K562 (cell line): ENCODE measurements around the gene TRAK1. TPM values are rescaled to one million over a fixed set of nuclear protein-coding genes. Genes with fewer than 3 reads are reported as not detected.

ENCODE experiments used
- ATAC-seq: fragments of 200-7000 bp; cut with Tn5 transposase; 3 replicates; pipeline ENCODE4 v1.9.1; 2020; ENCODE audit warnings: moderate library complexity
- BruUV-seq: library from RNA; stranded (reverse); fragments of 400-500 nt; replicated peaks from 2 replicates; lab custom pipeline; 2021; lab: Mats Ljungman, UMichigan
- CTCF ChIA-PET: fragments of 300-600 bp; formaldehyde crosslinking; extraction: SDS; loops from one replicate; lab custom pipeline; 2021; ENCODE audit warnings: low intra/inter-chr PET ratio; lab: Yijun Ruan, JAX
- POLR2A ChIA-PET: fragments of 300-600, 350-650 bp; sonication (Branson Sonifier 250); formaldehyde crosslinking; extraction: SDS; loops from one replicate; lab custom pipeline; 2021; ENCODE audit warnings: antibody characterized with exemption, inconsistent platforms; lab: Yijun Ruan, JAX
- DNase-seq, 4 experiments: peaks; one replicate each; pipeline versions ENCODE4 v3.0.0 to v3.0.0-alpha.2; 2011 to 2018; ENCODE audit warnings: low spot score in 3 of 4, mixed read lengths in 3 of 4; ENCODE audit errors: extremely low read depth in 1 of 4
- FAIRE-seq: peaks from 2 replicates; lab custom pipeline; 2011; peaks lifted over from hg19 to GRCh38; lab: Jason Lieb, UNC
- H2AFZ ChIP-seq: 2 replicates; pipeline ENCODE4 v1.6.0; 2011; ENCODE audit warnings: low read depth, low read length, control low read depth, inconsistent platforms
- H3K27ac ChIP-seq: fragments of 200-600 bp; 3 replicates; pipeline ENCODE4 v1.8.0; 2011; ENCODE audit warnings: low read depth, mild to moderate bottlenecking, control low read depth, inconsistent platforms, low read length, moderate library complexity, mixed read lengths; ENCODE audit errors: extremely low read depth
- H3K27me3 ChIP-seq, 2 experiments: fragments of 300-600 bp in 1 of 2; 2 replicates in 1 of 2; 3 replicates in 1 of 2; pipeline versions ENCODE4 v1.6.0 to v1.8.0; 2011; ENCODE audit warnings: inconsistent platforms in 2 of 2, low read length in 2 of 2, mild to moderate bottlenecking in 1 of 2, mixed read lengths in 1 of 2, moderate library complexity in 1 of 2; ENCODE audit not compliant: control insufficient read depth in 2 of 2, insufficient read depth in 2 of 2
- H3K36me3 ChIP-seq: fragments of 300-600 bp; 3 replicates; pipeline ENCODE4 v1.8.0; 2011; ENCODE audit warnings: mild to moderate bottlenecking, low read length, inconsistent platforms; ENCODE audit not compliant: control insufficient read depth, insufficient read depth
- H3K4me1 ChIP-seq, 2 experiments: fragments of 200-600 bp in 1 of 2; replicated peaks in 1 of 2; 2 replicates in 1 of 2; 3 replicates in 1 of 2; pipeline versions ENCODE4 v1.5.1 to v1.8.0; 2011; ENCODE audit warnings: inconsistent platforms in 2 of 2, low read length in 2 of 2, mild to moderate bottlenecking in 1 of 2, mixed read lengths in 1 of 2, moderate library complexity in 1 of 2; ENCODE audit not compliant: control insufficient read depth in 2 of 2, insufficient read depth in 2 of 2
- H3K4me2 ChIP-seq: 2 replicates; pipeline ENCODE4 v1.6.1; 2011; ENCODE audit warnings: low read length, control low read depth, inconsistent platforms, mixed read lengths; ENCODE audit not compliant: insufficient read depth
- H3K4me3 ChIP-seq: fragments of 200-600 bp; sonication (generic), shearing (Covaris generic); 2 replicates; pipeline ENCODE4 v1.5.1; 2016; ENCODE audit warnings: control low read depth, inconsistent platforms
- H3K79me2 ChIP-seq: fragments of 200-600 bp; 3 replicates; pipeline ENCODE4 v1.8.0; 2011; ENCODE audit warnings: low read length, inconsistent platforms; ENCODE audit not compliant: control insufficient read depth, insufficient read depth
- H3K9ac ChIP-seq, 2 experiments: 2 replicates each; pipeline versions ENCODE4 v1.6.0 to v1.6.1; 2011; ENCODE audit warnings: low read depth in 2 of 2, low read length in 2 of 2, control low read depth in 1 of 2, inconsistent platforms in 1 of 2, mild to moderate bottlenecking in 1 of 2, mixed read lengths in 1 of 2; ENCODE audit not compliant: insufficient read depth in 1 of 2
- H3K9me1 ChIP-seq: one replicate; pipeline ENCODE4 v1.6.0; 2011; ENCODE audit warnings: inconsistent platforms, mild to moderate bottlenecking, low read length, moderate library complexity; ENCODE audit not compliant: control insufficient read depth, insufficient read depth
- H3K9me3 ChIP-seq: replicated peaks from 2 replicates; pipeline ENCODE4 v1.5.1; 2011; ENCODE audit warnings: low read depth, low read length, inconsistent platforms; ENCODE audit not compliant: control insufficient read depth, insufficient read depth
- H4K20me1 ChIP-seq: replicated peaks from 2 replicates; pipeline ENCODE4 v1.6.1; 2011; ENCODE audit warnings: low read length, inconsistent platforms, mixed read lengths; ENCODE audit not compliant: control insufficient read depth, insufficient read depth
- BHLHE40 ChIP-seq: IDR thresholded peaks from 2 replicates; pipeline ENCODE4 v1.6.1; 2011; ENCODE audit warnings: low read length, improper control_type of control experiment
- COPS2 ChIP-seq: fragments of 450-650 bp; conservative IDR thresholded peaks from 2 replicates; pipeline ENCODE4 v1.6.1; 2016; ENCODE audit warnings: mild to moderate bottlenecking, moderate library complexity
- HNRNPLL ChIP-seq: fragments of 200-400 bp; formaldehyde crosslinking; IDR thresholded peaks from 2 replicates; pipeline ENCODE4 v1.6.1; 2017; ENCODE audit warnings: low read length, low read depth, mild to moderate bottlenecking; ENCODE audit not compliant: poor library complexity, severe bottlenecking
- LEF1 ChIP-seq: fragments of 450-650 bp; IDR thresholded peaks from 2 replicates; pipeline ENCODE4 v1.6.1; 2016; ENCODE audit warnings: mild to moderate bottlenecking
- MAFG ChIP-seq: fragments of 450-650 bp; conservative IDR thresholded peaks from 2 replicates; pipeline ENCODE4 v1.6.1; 2016; ENCODE audit warnings: missing genetic modification characterization, missing compliant biosample characterization
- RBM14 ChIP-seq: fragments of 200-400 bp; formaldehyde crosslinking; IDR thresholded peaks from 2 replicates; pipeline ENCODE4 v1.6.1; 2018; ENCODE audit warnings: low read depth, mild to moderate bottlenecking, low read length, moderate library complexity, borderline replicate concordance; ENCODE audit not compliant: insufficient read depth
- RBM15 ChIP-seq: fragments of 200-400 bp; formaldehyde crosslinking; IDR thresholded peaks from 2 replicates; pipeline ENCODE4 v1.6.1; 2018; ENCODE audit warnings: mild to moderate bottlenecking, low read length, moderate library complexity; ENCODE audit not compliant: insufficient read depth
- ZKSCAN3 ChIP-seq: fragments of 250-450 bp; sonication (Bioruptor Pico); IDR thresholded peaks from 2 replicates; pipeline ENCODE4 v1.4.0; 2020
- ZNF584 ChIP-seq: fragments of 200-800 bp; sonication (Bioruptor generic); IDR thresholded peaks from 2 replicates; pipeline ENCODE4 v1.6.1; 2016; ENCODE audit warnings: low read depth, mild to moderate bottlenecking, missing genetic modification characterization, missing compliant biosample characterization
- WGBS: fragments of 100-300 bp; shearing (Covaris generic); methylation state at CpG from one replicate; pipeline ENCODE4 v1.1.6; 2016; ENCODE audit warnings: low coverage, mixed read lengths; ENCODE audit not compliant: insufficient coverage; ENCODE audit errors: missing lambda C conversion rate; 5-methylcytosine and 5-hydroxymethylcytosine counted together
- in situ Hi-C: fragments of 300-500 bp; cut with MboI; formaldehyde crosslinking; loops from 4 replicates; pipeline ENCODE4 v1.15.0; 2018; ENCODE audit warnings: inconsistent platforms, mixed read lengths
- intact Hi-C: fragments of 100-400 bp; cut with micrococcal nuclease; formaldehyde crosslinking; loops from 2 replicates; pipeline ENCODE4 v1.14.2; 2022
- polyA plus RNA-seq, 8 experiments: library from polyadenylated mRNA; depleted of rRNA in 4 of 8; stranded (reverse) in 5 of 8; unstranded in 3 of 8; fragments of >200 nt; fragmentation: Nextera tagmentation in 2 of 8; fragmentation: Illumina TruSeq in 1 of 8; extraction: Ambion mirVana in 2 of 8; extraction: Trizol in 1 of 8; gene quantifications; 2 replicates each; pipeline versions ENCODE4 v1.2.1 to v1.2.3, GENCODE V29; 2011 to 2014; ENCODE audit warnings: inconsistent platforms in 1 of 8, missing spikeins in 1 of 8
- total RNA-seq, 7 experiments: library from RNA; depleted of rRNA in 6 of 7; stranded (reverse); fragments of >200 nt in 6 of 7; fragmentation: Illumina TruSeq in 2 of 7; extraction: Trizol in 2 of 7; gene quantifications; 2 replicates each; pipeline versions ENCODE4 v1.2.1 to v1.2.3, GENCODE V29; 2011 to 2021; ENCODE audit warnings: low replicate concordance in 1 of 7
- TF ChIP-seq, protein P1 (sequence below): fragments of 450-650 bp; IDR thresholded peaks from 2 replicates; pipeline ENCODE4 v1.6.1; 2016; ENCODE audit warnings: borderline replicate concordance

TRAK1 gene
- total and polyA plus RNA-seq, 9 of the 15 experiments (the other 6 are each of a cell fraction or from before 2014, with no cell fraction given) = 5.3 to 28.5 (median 17.5) TPM

DNA sequence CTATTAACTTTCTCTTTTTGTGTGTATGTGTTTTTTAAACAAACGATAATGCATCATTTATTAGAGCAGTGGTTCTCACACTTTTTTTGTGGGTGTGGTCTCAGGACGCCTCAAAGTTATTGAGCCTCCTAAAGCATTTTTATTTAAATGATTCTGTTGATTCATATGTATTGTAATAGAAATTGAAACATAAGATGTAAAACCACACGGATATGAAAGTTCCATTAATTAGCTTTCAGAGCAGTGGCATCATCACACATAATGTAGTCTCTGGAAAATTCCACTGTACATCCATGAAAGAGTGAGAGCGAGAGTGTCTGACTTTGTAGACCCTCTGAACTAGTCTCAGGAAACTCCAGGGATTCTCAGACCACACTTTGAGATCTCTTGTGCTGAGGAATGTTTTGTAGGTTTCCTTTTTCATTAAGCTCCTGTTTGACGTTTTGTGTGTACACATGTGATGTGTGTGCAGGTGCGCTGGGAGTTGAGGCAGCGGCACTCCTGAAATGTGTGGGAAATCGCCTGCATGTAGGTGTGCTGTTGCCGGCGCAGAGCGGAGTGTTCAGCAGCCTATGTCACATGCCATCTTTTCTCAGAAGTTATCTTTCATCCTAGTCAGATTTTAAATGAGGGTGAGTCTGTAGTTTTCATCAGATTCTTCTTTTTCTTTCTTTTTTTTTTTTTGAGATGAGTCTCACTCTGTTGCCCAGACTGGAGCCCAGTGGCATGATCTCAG, 5.3 kb upstream of the TRAK1 start:
- H3K4me1 ChIP-seq = peaks cover 3 to 5% of the 10 kb centered on the region in 2 experiments; a peak in 3 of 5 replicates

DNA sequence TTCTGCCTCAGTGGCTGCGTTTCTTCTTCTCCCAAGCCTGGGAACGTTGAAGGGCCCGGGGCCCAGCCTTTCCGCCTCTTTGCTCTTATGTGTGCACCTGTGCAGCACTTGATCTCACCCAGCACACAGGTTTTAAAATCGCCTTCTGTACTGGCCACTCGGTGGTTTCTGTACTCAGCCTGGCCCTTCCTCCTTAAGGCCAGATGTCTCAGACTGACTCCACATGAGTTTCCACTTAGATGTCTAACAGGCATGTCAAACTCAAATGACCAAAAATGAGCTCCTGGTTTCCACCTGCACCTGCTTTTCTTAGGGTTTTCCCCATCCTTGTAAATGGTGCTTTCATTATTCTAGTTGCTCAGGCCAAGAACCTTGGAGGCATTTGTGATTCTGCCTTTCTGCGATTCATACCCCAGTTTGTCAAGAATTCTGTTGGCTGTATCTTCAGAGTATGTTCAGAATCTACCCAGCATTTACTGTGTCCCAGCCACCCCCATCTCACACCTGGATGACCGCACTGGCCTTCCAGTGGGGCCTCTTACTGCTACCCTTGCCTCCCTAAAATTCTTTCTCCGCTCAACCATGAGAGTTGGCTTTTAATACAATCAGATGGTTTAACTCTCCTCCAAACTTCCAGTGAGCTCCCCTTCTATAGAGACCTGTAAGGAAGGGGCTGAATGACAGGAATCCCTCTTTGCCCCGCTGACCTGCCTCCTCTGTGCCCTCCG, 2.2 kb upstream of the TRAK1 start:
- H3K27me3 ChIP-seq = no peaks in the 10 kb centered on the region
- H3K9me3 ChIP-seq = no peaks in the 10 kb centered on the region
- peaks cover 5% of the 10 kb centered on the region; the same call in 1 of the 3 replicates for H3K79me2 ChIP-seq
- no peak overlapping the region for H3K4me2 ChIP-seq
- H4K20me1 ChIP-seq = no peaks in the 10 kb centered on the region; the same call in 1 of the 2 replicates
- ATAC-seq = no peak
- H3K9ac ChIP-seq = no peak overlapping the region
- ChIA-PET POLR2A (no interaction called here), CTCF (no interaction called here)
- peaks cover 3 to 5% of the 10 kb centered on the region in 2 experiments; a peak in 3 of 5 replicates for H3K4me1 ChIP-seq
- no peak overlapping the region for H3K4me3 ChIP-seq
- TF ChIP-seq MAFG (tag) (no peak), HNRNPLL (no peak), RBM14 (no peak), ZNF584 (CRISPR knock-in tag) (no peak), BHLHE40 (no peak), ZKSCAN3 (no peak), RBM15 (no peak)
- TF ChIP-seq, protein P1, sequence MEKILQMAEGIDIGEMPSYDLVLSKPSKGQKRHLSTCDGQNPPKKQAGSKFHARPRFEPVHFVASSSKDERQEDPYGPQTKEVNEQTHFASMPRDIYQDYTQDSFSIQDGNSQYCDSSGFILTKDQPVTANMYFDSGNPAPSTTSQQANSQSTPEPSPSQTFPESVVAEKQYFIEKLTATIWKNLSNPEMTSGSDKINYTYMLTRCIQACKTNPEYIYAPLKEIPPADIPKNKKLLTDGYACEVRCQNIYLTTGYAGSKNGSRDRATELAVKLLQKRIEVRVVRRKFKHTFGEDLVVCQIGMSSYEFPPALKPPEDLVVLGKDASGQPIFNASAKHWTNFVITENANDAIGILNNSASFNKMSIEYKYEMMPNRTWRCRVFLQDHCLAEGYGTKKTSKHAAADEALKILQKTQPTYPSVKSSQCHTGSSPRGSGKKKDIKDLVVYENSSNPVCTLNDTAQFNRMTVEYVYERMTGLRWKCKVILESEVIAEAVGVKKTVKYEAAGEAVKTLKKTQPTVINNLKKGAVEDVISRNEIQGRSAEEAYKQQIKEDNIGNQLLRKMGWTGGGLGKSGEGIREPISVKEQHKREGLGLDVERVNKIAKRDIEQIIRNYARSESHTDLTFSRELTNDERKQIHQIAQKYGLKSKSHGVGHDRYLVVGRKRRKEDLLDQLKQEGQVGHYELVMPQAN = no peak
- in situ Hi-C loops = loop anchor here (25.0 kb wide), 1 partner anchor 177 kb away; no protein-coding TSS in a partner anchor
- H3K27ac ChIP-seq = no peak overlapping the region
- H3K36me3 ChIP-seq = peaks cover 17% of the 10 kb centered on the region; the same call in 2 of the 3 replicates
- H2AFZ ChIP-seq = no peak overlapping the region
- no peaks in the 10 kb centered on the region for H3K9me1 ChIP-seq
- 82% methylated on average over 10 of the region's 11 CpGs for WGBS
- intact Hi-C loops = no loop called here
- FAIRE-seq = no peak
- no TSS peak for BruUV-seq
- DNase-seq = no peak

More for the DNA sequence above, 5.3 kb upstream of the TRAK1 start:
- intact Hi-C loops = no loop called here
- Histone ChIP-seq H3K27ac (no peak overlapping the region), H3K79me2 (peaks cover 5% of the 10 kb centered on the region; the same call in 2 of the 3 replicates), H3K4me2 (no peak overlapping the region), H4K20me1 (no peaks in the 10 kb centered on the region; the same call in 1 of the 2 replicates), H3K27me3 (no peaks in the 10 kb centered on the region), H3K9me3 (no peaks in the 10 kb centered on the region), H2AFZ (no peak overlapping the region), H3K9me1 (no peaks in the 10 kb centered on the region), H3K4me3 (no peak overlapping the region), H3K36me3 (peaks cover 17% of the 10 kb centered on the region; the same call in 2 of the 3 replicates), H3K9ac (no peak overlapping the region)
- TF ChIP-seq COPS2 = no peak
- TF ChIP-seq LEF1 = no peak
- no peak for ATAC-seq
- FAIRE-seq = no peak
- in situ Hi-C loops = loop anchor here (25.0 kb wide), 1 partner anchor 174 kb away; no protein-coding TSS in a partner anchor
- CTCF ChIA-PET = no interaction called here
- POLR2A ChIA-PET = interaction anchor here (0.6 to 1.0 kb wide), 2 partner anchors 9 to 1763 kb away, joined by 3 read pairs; no protein-coding TSS in a partner anchor
- no TSS peak for BruUV-seq
- 62% methylated on average over 11 of the region's 11 CpGs for WGBS
- DNase-seq = no peak
